Measurements from ENCODE around the gene WWOX. TPM values are rescaled to one million over a fixed set of nuclear protein-coding genes. Genes with fewer than 3 reads are reported as not detected.

WWOX gene
- total and polyA plus RNA-seq, 10 donors: 5.9 to 90.3 (median 26.4) TPM

DNA sequence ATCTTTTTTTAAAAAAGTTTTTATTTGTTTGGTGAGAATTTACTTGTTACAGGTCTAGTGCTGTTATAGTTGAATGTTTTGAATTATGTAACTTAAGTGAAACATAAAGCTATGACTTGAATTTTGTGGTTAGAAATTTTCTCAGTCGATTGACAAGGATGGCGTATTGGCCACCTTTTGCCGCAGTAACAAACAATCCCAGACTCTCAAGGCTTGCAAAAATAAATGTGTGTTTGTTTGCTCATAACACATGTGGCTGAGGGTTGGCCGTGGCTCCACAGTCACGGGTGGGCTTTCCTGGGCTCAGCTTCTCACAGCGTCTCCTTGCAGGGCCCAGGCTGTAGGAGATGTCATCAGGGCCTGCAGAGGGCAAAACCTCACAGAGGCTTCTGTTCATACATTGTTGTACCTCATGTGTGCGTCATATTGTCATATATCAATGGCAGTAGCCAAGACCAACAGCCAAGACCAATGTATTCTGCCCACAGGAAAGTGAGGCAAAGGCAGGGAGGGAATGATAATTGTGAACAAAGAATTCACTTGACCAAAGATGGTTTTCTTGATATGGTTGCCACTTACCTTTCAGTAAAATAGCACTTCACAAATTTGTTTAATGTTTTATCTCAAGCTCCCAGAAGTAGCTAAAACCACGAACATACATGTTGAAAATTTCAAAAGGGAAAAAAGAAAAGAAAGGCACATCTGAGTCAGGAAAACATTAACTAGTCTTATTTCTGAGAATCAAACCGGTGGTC is 93.5 kb downstream of the WWOX start:
- TF ChIP-seq POLR2AphosphoS5 (IDR thresholded peaks at IDR 0.05) (no peak), POLR2A (IDR thresholded peaks at IDR 0.05) (no peak)
- TF ChIP-seq, protein P1, sequence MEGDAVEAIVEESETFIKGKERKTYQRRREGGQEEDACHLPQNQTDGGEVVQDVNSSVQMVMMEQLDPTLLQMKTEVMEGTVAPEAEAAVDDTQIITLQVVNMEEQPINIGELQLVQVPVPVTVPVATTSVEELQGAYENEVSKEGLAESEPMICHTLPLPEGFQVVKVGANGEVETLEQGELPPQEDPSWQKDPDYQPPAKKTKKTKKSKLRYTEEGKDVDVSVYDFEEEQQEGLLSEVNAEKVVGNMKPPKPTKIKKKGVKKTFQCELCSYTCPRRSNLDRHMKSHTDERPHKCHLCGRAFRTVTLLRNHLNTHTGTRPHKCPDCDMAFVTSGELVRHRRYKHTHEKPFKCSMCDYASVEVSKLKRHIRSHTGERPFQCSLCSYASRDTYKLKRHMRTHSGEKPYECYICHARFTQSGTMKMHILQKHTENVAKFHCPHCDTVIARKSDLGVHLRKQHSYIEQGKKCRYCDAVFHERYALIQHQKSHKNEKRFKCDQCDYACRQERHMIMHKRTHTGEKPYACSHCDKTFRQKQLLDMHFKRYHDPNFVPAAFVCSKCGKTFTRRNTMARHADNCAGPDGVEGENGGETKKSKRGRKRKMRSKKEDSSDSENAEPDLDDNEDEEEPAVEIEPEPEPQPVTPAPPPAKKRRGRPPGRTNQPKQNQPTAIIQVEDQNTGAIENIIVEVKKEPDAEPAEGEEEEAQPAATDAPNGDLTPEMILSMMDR (IDR thresholded peaks at IDR 0.05 in 8 of 11, conservative IDR thresholded peaks at IDR 0.05 in 3 of 11): no peak
- H3K4me1 ChIP-seq: no peaks in the 10 kb centered on the region
- H3K36me3 ChIP-seq: no peaks in the 10 kb centered on the region
- H3K27ac ChIP-seq: no peak overlapping the region
- no peaks in the 10 kb centered on the region for H3K27me3 ChIP-seq (replicated peaks in 1 of 7)
- no peak overlapping the region for H3K4me3 ChIP-seq
- H3K9me3 ChIP-seq: no peaks in the 10 kb centered on the region
- intact Hi-C loops (cut with DNase I; ENCODE audit: low total_unique reads): no loop called here
- no peak for DNase-seq
- 65 to 85% (median 76%) methylated on average over 9 of the region's 9 CpGs for WGBS, 5 donors

DNA sequence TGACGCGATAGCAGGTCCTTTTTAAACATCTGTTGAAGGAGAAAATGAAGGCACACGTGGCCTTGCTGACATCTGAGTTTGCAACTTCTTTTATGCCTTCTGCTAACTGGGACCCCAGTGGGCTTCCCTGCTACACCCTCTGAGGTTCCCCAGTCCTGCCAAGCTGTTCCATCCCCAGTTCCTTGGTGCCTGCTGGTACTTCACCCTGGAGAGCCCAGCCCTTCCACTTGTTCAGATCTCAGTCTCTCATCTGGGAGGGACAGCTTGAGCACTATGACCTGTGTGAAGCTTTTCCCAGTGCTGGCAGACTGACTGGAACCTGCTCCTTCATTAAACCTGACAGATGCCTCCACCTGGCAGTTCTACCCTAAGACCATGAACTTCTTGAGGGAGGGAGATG is 95.5 kb downstream of the WWOX start:
- H3K36me3 ChIP-seq: no peaks in the 10 kb centered on the region
- H3K27ac ChIP-seq: no peak overlapping the region
- 92 to 98% (median 93%) methylated on average over 3 of the region's 3 CpGs for WGBS, 5 donors
- no peaks in the 10 kb centered on the region for H3K9me3 ChIP-seq
- H3K4me3 ChIP-seq: no peak overlapping the region
- TF ChIP-seq POLR2A (IDR thresholded peaks at IDR 0.05) (no peak), POLR2AphosphoS5 (IDR thresholded peaks at IDR 0.05) (no peak)
- TF ChIP-seq, protein P1 (IDR thresholded peaks at IDR 0.05 in 8 of 11, conservative IDR thresholded peaks at IDR 0.05 in 3 of 11): no peak
- no peaks in the 10 kb centered on the region for H3K27me3 ChIP-seq (replicated peaks in 1 of 7)
- intact Hi-C loops (cut with DNase I; ENCODE audit: low total_unique reads): no loop called here
- no peaks in the 10 kb centered on the region for H3K4me1 ChIP-seq
- no peak for DNase-seq

DNA sequence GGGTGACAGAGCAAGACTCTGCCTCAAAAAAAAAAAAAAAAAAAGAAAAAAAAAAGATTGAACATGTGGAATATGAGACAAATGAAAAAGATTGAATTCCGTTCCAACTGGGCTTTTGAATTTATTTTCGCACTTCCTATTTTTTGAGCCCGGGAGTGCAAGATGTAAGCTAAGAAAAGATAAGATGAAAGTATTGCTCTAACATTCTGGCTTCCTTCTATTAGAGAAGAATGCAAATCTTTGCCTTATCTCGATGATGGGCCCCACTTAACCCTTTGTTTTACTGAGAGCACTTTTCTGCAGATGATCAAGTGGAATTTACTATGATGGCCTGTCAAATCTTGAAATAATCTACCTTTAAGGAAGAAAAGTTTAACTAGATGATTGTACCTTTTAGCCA is 96.3 kb downstream of the WWOX start:
- Histone ChIP-seq H3K27ac (no peak overlapping the region), H3K27me3 (replicated peaks in 1 of 7) (no peaks in the 10 kb centered on the region), H3K36me3 (no peaks in the 10 kb centered on the region), H3K4me1 (no peaks in the 10 kb centered on the region), H3K9me3 (no peaks in the 10 kb centered on the region), H3K4me3 (no peak overlapping the region)
- intact Hi-C loops (cut with DNase I; ENCODE audit: low total_unique reads): no loop called here
- 30 to 42% (median 38%) methylated on average over 4 of the region's 4 CpGs for WGBS, 5 donors
- TF ChIP-seq, protein P1 (IDR thresholded peaks at IDR 0.05 in 8 of 11, conservative IDR thresholded peaks at IDR 0.05 in 3 of 11): no peak
- TF ChIP-seq POLR2AphosphoS5 (IDR thresholded peaks at IDR 0.05): no peak
- TF ChIP-seq POLR2A (IDR thresholded peaks at IDR 0.05): no peak
- DNase-seq: no peak

DNA sequence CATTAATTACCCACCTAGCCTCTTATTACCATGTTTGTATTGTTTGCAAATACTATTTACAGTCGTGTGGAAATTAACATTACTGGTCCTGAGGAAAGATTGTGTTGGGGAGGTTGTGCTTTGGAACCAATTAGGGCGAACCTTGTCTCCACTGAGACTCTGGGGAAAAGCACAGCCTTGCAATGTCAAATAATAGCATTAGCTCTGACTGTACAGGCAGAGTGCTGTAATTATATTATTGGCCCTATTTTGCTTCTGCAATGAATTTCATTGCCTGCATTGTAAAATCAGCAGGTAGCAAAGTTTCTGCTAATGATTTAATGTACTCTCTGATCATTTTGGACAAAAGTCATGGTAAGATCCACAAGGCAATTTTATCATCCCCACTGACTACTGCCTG is 97.0 kb downstream of the WWOX start:
- intact Hi-C loops (cut with DNase I; ENCODE audit: low total_unique reads): no loop called here

More for the DNA sequence above, 97.0 kb downstream of the WWOX start:
- H3K4me1 ChIP-seq: no peaks in the 10 kb centered on the region
- TF ChIP-seq POLR2A (IDR thresholded peaks at IDR 0.05): no peak
- H3K36me3 ChIP-seq: no peaks in the 10 kb centered on the region
- no peaks in the 10 kb centered on the region for H3K27me3 ChIP-seq (replicated peaks in 1 of 7)
- no peak overlapping the region for H3K27ac ChIP-seq
- no peaks in the 10 kb centered on the region for H3K9me3 ChIP-seq
- no peak for DNase-seq
- WGBS, 5 donors: 47 to 88% (median 80%) methylated on average over 2 of the region's 2 CpGs
- no peak overlapping the region for H3K4me3 ChIP-seq
